SK-N-MC (cell line): ENCODE data around the gene DBNDD2.

Experiments used
- EZH2 ChIP-seq: fragments of 200-600 bp; sonication (generic); IDR thresholded peaks from one replicate; pipeline ENCODE4 v1.6.1; 2017; ENCODE audit warnings: antibody characterized with exemption
- FOXP2 ChIP-seq: optimal IDR thresholded peaks from 2 replicates; pipeline ENCODE3; 2011; ENCODE audit warnings: mild to moderate bottlenecking, moderate library complexity; ENCODE audit not compliant: insufficient read depth; ENCODE audit errors: extremely low read length, control extremely low read depth
- POLR2AphosphoS5 ChIP-seq: IDR thresholded peaks from 2 replicates; pipeline ENCODE4 v1.6.1; 2012; ENCODE audit warnings: mild to moderate bottlenecking, low read depth, low read length, borderline replicate concordance

DNA sequence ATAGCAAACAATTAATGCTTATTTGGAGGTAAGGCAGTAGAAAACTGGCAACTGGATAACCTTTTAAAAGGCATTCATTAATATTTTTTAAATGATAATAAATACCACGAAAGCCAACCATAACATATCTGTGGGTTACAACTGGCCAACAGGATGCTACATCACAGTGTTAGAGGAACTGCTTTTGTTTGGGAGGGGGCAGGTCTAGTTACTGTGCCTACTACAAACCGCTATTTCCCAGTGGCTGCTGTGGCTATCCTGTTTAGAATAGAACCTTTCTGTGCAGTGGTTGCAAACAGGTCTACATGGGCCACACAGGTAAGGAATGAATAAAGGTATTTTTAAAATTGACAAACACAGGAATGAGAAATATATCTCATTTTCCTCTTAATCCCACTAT lies 8.8 kb downstream of the DBNDD2 start:
- TF ChIP-seq EZH2 (no peak), POLR2AphosphoS5 (no peak), FOXP2 (no peak)
